Small intestine (tissue), 7 donors: ENCODE results near the gene NEK8. TPM values are rescaled to one million over a fixed set of nuclear protein-coding genes. Genes with fewer than 3 reads are reported as not detected.

ENCODE experiments used
- DNase-seq, 2 donors: peaks; one replicate each; pipeline versions ENCODE4 v3.0.0 to v3.0.0-alpha.2; 2013
- FAIRE-seq: peaks from 2 replicates; lab custom pipeline; 2012; peaks lifted over from hg19 to GRCh38; lab: Jason Lieb, UNC
- H3K27ac ChIP-seq, 3 donors: one replicate each; pipeline ENCODE4 v1.5.1; 2013; ENCODE audit warnings: low read length in 2 of 3, mild to moderate bottlenecking in 2 of 3, control low read depth in 1 of 3, inconsistent platforms in 1 of 3, low read depth in 1 of 3, moderate library complexity in 1 of 3
- H3K27me3 ChIP-seq, 3 donors: one replicate each; pipeline ENCODE4 v1.6.1; 2013; ENCODE audit warnings: low read length in 3 of 3, inconsistent platforms in 1 of 3; ENCODE audit not compliant: control insufficient read depth in 3 of 3, insufficient read depth in 3 of 3
- H3K36me3 ChIP-seq, 3 donors: one replicate each; pipeline ENCODE4 v1.6.1; 2013; ENCODE audit warnings: low read length in 3 of 3, inconsistent platforms in 1 of 3, low read depth in 1 of 3, mild to moderate bottlenecking in 1 of 3, moderate library complexity in 1 of 3; ENCODE audit not compliant: control insufficient read depth in 3 of 3, insufficient read depth in 2 of 3
- H3K4me1 ChIP-seq, 3 donors: one replicate each; pipeline ENCODE4 v1.6.1; 2013; ENCODE audit warnings: low read length in 2 of 3, inconsistent platforms in 1 of 3, low read depth in 1 of 3, mild to moderate bottlenecking in 1 of 3, moderate library complexity in 1 of 3; ENCODE audit not compliant: control insufficient read depth in 3 of 3, insufficient read depth in 2 of 3
- H3K4me3 ChIP-seq, 3 donors: one replicate each; pipeline ENCODE4 v1.5.1; 2013; ENCODE audit warnings: low read length in 3 of 3, control low read depth in 1 of 3, inconsistent platforms in 1 of 3, low read depth in 1 of 3, mild to moderate bottlenecking in 1 of 3, moderate library complexity in 1 of 3
- H3K9me3 ChIP-seq, 2 donors: one replicate each; pipeline ENCODE4 v1.6.1; 2013; ENCODE audit warnings: low read depth in 1 of 2, low read length in 1 of 2; ENCODE audit not compliant: control insufficient read depth in 2 of 2, insufficient read depth in 1 of 2
- WGBS, 3 donors: extraction: QIAGEN DNeasy Blood & Tissue Kit; methylation state at CpG; one replicate each; pipeline ENCODE4 v1.1.7; 2013; 5-methylcytosine and 5-hydroxymethylcytosine counted together
- polyA plus RNA-seq, 4 donors: library from polyadenylated mRNA; stranded (reverse) in 3 of 4; unstranded in 1 of 4; fragments of 200-250 nt in 3 of 4; fragments of 120-200 nt in 1 of 4; gene quantifications; one replicate each; pipeline versions ENCODE4 v1.2.1 to v1.2.3, GENCODE V29; 2013
- donor health status: healthy with polysubstance abuse.
- donor health status: control.
- donor health status: control.
- donor health status: Bipolar disorder and iron deficiency.
- donor health status: healthy.

NEK8 gene
- polyA plus RNA-seq, 4 donors: 3.5 to 5.7 (median 3.6) TPM

- peaks cover 0 to 33% (median 0%) of the 10 kb centered on the region in 3 donors for H3K36me3 ChIP-seq
- 71 to 79% (median 76%) methylated on average over 7 of the region's 7 CpGs for WGBS, 3 donors
- H3K27ac ChIP-seq: no peak overlapping the region
- peaks cover 0 to 30% (median 2%) of the 10 kb centered on the region in 3 donors for H3K4me1 ChIP-seq
- no peaks in the 10 kb centered on the region for H3K9me3 ChIP-seq
- FAIRE-seq (no peak), DNase-seq (no peak)
- no peak overlapping the region for H3K4me3 ChIP-seq
- peaks cover 0 to 5% (median 3%) of the 10 kb centered on the region in 3 donors for H3K27me3 ChIP-seq
Measured at GRCh38 chr17:28712705-28713415, 15.7 kb upstream of the NEK8 start.

- no peak overlapping the region for H3K4me3 ChIP-seq
- peaks cover 0 to 5% (median 3%) of the 10 kb centered on the region in 3 donors for H3K27me3 ChIP-seq
- peaks cover 0 to 33% (median 0%) of the 10 kb centered on the region in 3 donors for H3K36me3 ChIP-seq
- WGBS, 3 donors: 78 to 90% (median 81%) methylated on average over 3 of the region's 3 CpGs
- DNase-seq (no peak), FAIRE-seq (no peak)
- no peak overlapping the region for H3K27ac ChIP-seq
- no peaks in the 10 kb centered on the region for H3K9me3 ChIP-seq
- H3K4me1 ChIP-seq: peaks cover 0 to 45% (median 2%) of the 10 kb centered on the region in 3 donors
Measured at GRCh38 chr17:28714281-28714680, 14.3 kb upstream of the NEK8 start.

GRCh38 chr17:28715217-28715616 is 13.4 kb upstream of the NEK8 start:
- 85 to 98% (median 86%) methylated on average over 2 of the region's 2 CpGs for WGBS, 3 donors
- DNase-seq: no peak
- no peak overlapping the region for H3K4me3 ChIP-seq
- FAIRE-seq: no peak
- H3K36me3 ChIP-seq: peaks cover 0 to 33% (median 0%) of the 10 kb centered on the region in 3 donors
- H3K4me1 ChIP-seq: peaks cover 0 to 41% (median 2%) of the 10 kb centered on the region in 3 donors
- H3K9me3 ChIP-seq: no peaks in the 10 kb centered on the region
- H3K27me3 ChIP-seq: peaks cover 0 to 5% (median 3%) of the 10 kb centered on the region in 3 donors
- no peak overlapping the region for H3K27ac ChIP-seq

GRCh38 chr17:28716740-28717577 is 11.6 kb upstream of the NEK8 start:
- H3K4me3 ChIP-seq: peak overlapping the region; percentile 16 to 75 (median 26)
- FAIRE-seq (no peak), DNase-seq (peak in 1 of 2 donors; percentile 64)

GRCh38 chr17:28717578-28718332 is 10.8 kb upstream of the NEK8 start, which contains the start of gene RAB34:
TSS of gene RAB34 (minus strand) at chr17:28717868. CDS start at chr17:28717266, 602 bp downstream.
- 9 to 24% (median 18%) methylated on average over 35 to 60 of the region's 60 CpGs for WGBS, 3 donors
- Histone ChIP-seq H3K4me1 (peaks cover 0 to 44% (median 2%) of the 10 kb centered on the region in 3 donors), H3K4me3 (peak within 1 kb of the TSS; percentile 16 to 75 (median 26)), H3K9me3 (no peaks in the 10 kb centered on the region), H3K27me3 (peaks cover 0 to 5% (median 3%) of the 10 kb centered on the region in 3 donors), H3K36me3 (peaks cover 0 to 52% (median 3%) of the 10 kb centered on the region in 3 donors), H3K27ac (peak within 1 kb of the TSS in 2 of 3 donors; percentile 88 to 95)
- DNase-seq (peak in 1 of 2 donors; percentile 85), FAIRE-seq (no peak)

More at GRCh38 chr17:28716740-28717577, 11.6 kb upstream of the NEK8 start:
- peaks cover 0 to 5% (median 3%) of the 10 kb centered on the region in 3 donors for H3K27me3 ChIP-seq
- no peaks in the 10 kb centered on the region for H3K9me3 ChIP-seq
- peaks cover 2 to 39% (median 2%) of the 10 kb centered on the region in 3 donors for H3K4me1 ChIP-seq
- H3K27ac ChIP-seq: peak overlapping the region in 2 of 3 donors; percentile 88 to 95
- peaks cover 0 to 47% (median 3%) of the 10 kb centered on the region in 3 donors for H3K36me3 ChIP-seq
- 24 to 38% (median 34%) methylated on average over 63 of the region's 63 CpGs for WGBS, 3 donors

GRCh38 chr17:28718333-28719020 is 10.1 kb upstream of the NEK8 start:
- Histone ChIP-seq H3K27me3 (peaks cover 0 to 5% (median 3%) of the 10 kb centered on the region in 3 donors), H3K4me3 (peak overlapping the region in 1 of 3 donors; percentile 75), H3K9me3 (no peaks in the 10 kb centered on the region), H3K27ac (peak overlapping the region in 2 of 3 donors; percentile 88 to 95), H3K36me3 (peaks cover 4 to 55% (median 8%) of the 10 kb centered on the region in 3 donors), H3K4me1 (peaks cover 0 to 48% (median 2%) of the 10 kb centered on the region in 3 donors)
- FAIRE-seq (no peak), DNase-seq (no peak)
- WGBS, 3 donors: 44 to 65% (median 61%) methylated on average over 18 of the region's 18 CpGs

- Histone ChIP-seq H3K9me3 (no peaks in the 10 kb centered on the region), H3K36me3 (peaks cover 4 to 51% (median 11%) of the 10 kb centered on the region in 3 donors), H3K4me3 (peak overlapping the region in 2 of 3 donors; percentile 85 to 93), H3K27ac (peak overlapping the region; percentile 43 to 95 (median 88)), H3K27me3 (peaks cover 0 to 5% (median 3%) of the 10 kb centered on the region in 3 donors), H3K4me1 (peaks cover 0 to 48% (median 2%) of the 10 kb centered on the region in 3 donors)
- 17 to 30% (median 28%) methylated on average over 18 of the region's 18 CpGs for WGBS, 3 donors
- DNase-seq (no peak), FAIRE-seq (no peak)
Measured at GRCh38 chr17:28719021-28719433, 9.6 kb upstream of the NEK8 start.
